Adrenal gland (tissue), 5 donors: ENCODE results near the gene SMDT1.

Experiments used
- POLR2A ChIP-seq, 2 donors: fragments of 450-650 bp; IDR thresholded peaks; one replicate each; pipeline ENCODE4 v1.6.1; 2017; ENCODE audit warnings: antibody characterized with exemption in 2 of 2, mild to moderate bottlenecking in 2 of 2, moderate library complexity in 1 of 2
- TF ChIP-seq, protein P1 (sequence below), 6 experiments: fragments of 450-650 bp in 4 of 6; fragments of 200-600 bp in 2 of 6; sonication (generic) in 1 of 6; IDR thresholded peaks; 1 replicate in 5 of 6; 2 replicates in 1 of 6; pipeline versions ENCODE4 v1.5.1 to v1.8.0; 2016 to 2021; ENCODE audit warnings: antibody characterized with exemption in 6 of 6, mild to moderate bottlenecking in 2 of 6, moderate library complexity in 1 of 6
- donor health status: DM: no; HTN: no; CAD: no.

- no peak for TF ChIP-seq POLR2A (IDR thresholded peaks at IDR 0.05)
- TF ChIP-seq, protein P1, sequence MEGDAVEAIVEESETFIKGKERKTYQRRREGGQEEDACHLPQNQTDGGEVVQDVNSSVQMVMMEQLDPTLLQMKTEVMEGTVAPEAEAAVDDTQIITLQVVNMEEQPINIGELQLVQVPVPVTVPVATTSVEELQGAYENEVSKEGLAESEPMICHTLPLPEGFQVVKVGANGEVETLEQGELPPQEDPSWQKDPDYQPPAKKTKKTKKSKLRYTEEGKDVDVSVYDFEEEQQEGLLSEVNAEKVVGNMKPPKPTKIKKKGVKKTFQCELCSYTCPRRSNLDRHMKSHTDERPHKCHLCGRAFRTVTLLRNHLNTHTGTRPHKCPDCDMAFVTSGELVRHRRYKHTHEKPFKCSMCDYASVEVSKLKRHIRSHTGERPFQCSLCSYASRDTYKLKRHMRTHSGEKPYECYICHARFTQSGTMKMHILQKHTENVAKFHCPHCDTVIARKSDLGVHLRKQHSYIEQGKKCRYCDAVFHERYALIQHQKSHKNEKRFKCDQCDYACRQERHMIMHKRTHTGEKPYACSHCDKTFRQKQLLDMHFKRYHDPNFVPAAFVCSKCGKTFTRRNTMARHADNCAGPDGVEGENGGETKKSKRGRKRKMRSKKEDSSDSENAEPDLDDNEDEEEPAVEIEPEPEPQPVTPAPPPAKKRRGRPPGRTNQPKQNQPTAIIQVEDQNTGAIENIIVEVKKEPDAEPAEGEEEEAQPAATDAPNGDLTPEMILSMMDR (IDR thresholded peaks at IDR 0.05), result no peak
Measured at GRCh38 chr22:42033263-42034181, 46.0 kb upstream of the SMDT1 start.
